Activated CD8-positive, alpha-beta memory T cell treated with anti-CD3 and anti-CD28 coated beads, Interleukin-2, amount 50 U/mL, for 48 hours (primary cell): ENCODE measurements around the gene FLRT2.

Source experiments
- DNase-seq: peaks from one replicate; pipeline ENCODE4 v3.0.0-alpha.2; 2020

Gene FLRT2

GRCh38 chr14:85565862-85566296, 35.9 kb downstream of the FLRT2 start:
- DNase-seq, result no peak

GRCh38 chr14:85566603-85567002, 36.7 kb downstream of the FLRT2 start:
- no peak for DNase-seq

- no peak for DNase-seq
Observed at GRCh38 chr14:85572011-85572410, 42.1 kb downstream of the FLRT2 start.

GRCh38 chr14:85572845-85573244, 42.9 kb downstream of the FLRT2 start:
- no peak for DNase-seq

DNA sequence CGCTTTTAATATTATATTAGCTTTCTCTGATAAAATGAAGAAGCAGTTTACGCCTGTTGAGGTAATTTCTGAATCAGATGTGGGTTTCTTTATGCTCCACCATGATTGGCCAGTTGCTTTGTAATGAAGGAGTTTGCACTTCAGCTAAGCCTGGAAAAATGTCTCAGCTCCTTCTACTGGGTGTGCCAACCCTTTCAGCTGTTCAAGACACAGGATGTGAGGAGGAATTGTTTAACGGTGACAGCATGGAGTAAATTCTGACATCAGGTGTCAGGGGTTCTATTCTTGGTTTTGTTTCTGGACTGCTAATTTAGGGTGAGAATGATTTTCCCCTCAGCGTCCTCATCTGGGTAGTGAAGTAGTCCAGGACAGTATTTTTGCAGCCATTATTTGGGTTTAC, 43.5 kb downstream of the FLRT2 start:
- no peak for DNase-seq

- no peak for DNase-seq
Observed at GRCh38 chr14:85574853-85575616, 45.1 kb downstream of the FLRT2 start.

DNA sequence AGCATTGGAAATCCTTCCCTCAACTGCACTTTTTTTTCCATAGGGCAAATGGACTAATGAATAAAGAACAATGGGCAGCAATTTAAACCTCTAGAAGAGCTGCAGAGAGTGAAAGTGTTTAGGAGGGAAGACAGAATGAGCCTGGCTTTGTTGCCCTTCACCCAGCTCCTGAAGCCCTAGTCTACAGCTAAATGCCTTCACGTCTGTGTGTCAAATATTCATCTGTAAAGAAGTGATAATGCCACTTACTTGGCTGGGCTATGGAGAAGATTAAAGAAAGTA, 45.6 kb downstream of the FLRT2 start:
- no peak for DNase-seq

- DNase-seq, result no peak
Observed at GRCh38 chr14:85576218-85576617, 46.3 kb downstream of the FLRT2 start.

DNA sequence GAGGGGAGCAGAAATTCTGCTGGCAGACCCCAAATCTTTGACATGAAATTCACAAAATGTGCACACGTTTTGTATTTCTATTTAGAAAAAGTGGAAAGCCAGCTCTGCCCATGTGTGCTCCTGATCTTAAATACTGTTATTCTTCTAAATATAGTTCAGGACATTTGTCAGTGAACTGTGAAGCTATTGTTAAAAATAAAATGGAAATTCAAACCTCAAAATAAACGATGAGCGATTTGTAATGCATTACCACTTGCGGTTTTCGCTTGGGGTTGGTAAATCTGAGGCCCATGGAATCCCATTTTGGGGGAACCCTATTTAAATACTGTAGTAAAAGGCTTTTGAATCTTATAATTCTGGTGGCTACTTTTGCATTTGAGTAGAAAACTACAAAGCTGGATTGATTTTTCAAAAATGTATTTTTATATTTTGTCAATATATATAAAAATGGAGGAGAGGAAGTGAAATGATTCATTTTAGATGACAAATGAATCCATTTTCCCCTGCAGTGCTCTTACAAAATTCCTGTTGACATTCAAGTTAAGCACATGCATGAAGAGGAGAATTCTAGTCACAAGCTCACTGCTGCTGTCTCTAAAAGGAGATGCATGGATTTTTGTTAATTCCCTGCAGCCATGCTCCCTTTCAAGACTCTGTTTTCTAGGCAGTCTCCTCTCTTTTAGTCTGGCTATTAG, 47.1 kb downstream of the FLRT2 start:
- no peak for DNase-seq

DNA sequence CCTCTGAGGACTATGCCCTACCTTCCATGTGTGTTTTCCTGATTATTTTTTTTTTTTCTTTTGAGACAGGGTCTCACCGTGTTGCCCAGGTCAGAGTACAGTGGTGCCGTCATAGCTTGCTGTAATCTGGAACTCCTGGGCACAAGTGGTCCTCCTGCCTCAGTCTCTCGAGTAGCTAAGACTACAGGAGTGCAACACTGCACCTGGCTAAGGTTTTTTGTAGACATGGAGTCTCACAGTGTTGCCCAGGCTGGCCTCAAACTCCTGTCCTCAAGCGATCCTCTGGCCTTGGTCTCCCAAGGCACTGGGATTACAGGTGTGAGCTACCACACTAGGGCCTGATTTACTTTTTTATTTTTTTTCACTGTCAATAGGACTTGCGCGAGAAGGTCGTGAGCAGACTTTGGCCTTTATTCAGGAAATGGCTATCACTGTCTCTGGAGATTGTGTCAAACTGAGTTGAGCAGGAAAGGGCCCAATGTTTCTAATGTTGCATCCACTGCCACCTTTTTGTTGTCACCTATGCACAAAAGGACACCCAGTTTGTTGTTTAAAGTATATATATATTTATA, 47.7 kb downstream of the FLRT2 start:
- DNase-seq, result no peak

DNA sequence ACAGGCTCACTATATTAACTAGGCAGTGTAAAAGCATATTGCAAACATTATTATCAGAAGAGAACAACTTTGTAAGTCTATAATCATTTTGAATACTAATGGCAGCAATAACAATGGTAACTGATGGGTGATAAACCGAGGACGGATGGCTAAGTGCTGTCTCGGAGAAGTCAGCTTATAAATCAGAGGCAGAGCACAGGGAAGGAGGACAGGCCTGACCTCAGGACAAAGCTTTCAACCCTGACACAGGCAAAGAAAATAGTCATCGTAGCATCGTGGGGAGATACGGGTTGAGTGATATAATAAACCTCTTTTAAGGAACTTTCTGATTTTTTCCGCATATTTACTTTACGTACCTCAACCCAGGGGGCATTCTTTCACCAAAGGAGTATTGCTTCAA, 48.4 kb downstream of the FLRT2 start:
- DNase-seq, result no peak

- no peak for DNase-seq
Observed at GRCh38 chr14:85578930-85579329, 49.0 kb downstream of the FLRT2 start.

DNA sequence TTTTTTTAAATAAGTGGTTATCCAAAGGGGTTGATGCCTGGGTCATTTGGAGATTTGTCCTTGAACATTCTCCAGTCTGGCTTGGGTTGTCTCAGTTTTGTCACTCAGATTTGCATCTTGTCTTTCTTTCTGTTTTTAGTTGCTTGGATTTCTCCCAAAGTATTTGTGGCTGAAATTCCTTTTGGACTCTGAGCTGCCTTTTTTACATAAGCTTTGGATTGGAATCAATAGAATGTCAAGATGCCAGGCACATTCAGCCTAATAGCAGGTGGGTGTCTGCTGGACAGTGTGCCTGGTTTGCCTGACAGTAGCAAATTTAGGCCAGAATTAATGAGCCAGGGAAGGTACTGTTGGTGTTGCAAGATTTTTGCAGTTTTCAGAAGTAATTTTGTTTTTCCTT, 50.0 kb downstream of the FLRT2 start:
- DNase-seq, result no peak

DNA sequence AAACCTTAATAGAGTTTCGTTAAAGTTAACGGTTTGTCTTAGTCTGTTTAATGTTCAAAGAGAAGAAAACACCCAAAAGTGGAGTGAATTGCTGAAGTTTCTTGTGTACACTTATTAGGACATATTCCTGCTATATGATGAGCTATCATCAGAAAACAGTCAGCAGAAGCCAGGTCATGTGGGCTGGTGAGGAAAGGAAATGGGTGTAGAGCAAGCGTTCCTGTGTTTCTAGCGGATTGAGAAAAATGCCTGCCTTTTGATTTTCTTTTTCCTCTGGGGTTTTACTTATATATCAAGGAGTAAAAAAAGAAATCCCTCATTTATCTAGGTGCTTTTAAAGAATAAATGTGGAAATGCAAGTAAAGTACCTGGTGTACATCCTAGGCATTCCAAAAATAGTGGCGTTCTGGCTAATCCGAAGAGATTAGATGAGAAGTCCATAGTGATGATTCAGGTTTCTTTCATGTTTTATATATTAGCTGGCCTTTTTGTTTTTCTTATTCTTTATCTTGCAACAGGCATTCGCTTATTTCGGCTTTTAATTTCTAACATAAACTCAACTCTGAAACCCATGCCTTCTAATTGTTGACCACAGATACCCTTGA, 50.7 kb downstream of the FLRT2 start:
- DNase-seq, result no peak

GRCh38 chr14:85581691-85582090, 51.7 kb downstream of the FLRT2 start:
- no peak for DNase-seq

- DNase-seq, result no peak
Observed at GRCh38 chr14:85583380-85583779, 53.4 kb downstream of the FLRT2 start.

DNA sequence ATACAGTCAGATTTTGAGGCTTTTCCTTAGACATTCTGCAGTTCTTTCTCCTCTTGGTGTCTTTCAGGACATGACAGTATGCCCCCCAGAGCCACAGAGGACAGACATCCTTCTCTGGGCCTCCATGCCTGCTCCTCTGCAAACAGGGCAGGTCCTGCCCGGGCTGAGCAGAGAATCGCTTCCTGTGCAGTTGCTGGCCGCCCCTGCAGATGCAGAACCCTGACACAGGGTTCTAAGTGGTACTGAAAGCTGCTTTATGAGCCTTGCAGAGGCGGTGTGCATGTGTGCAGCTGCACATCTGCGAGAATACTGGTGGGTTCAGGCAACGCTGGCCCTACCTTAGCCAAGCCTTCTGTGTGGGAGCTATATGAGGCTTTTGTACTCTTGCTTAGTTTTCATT, 54.5 kb downstream of the FLRT2 start:
- no peak for DNase-seq

- DNase-seq, result no peak
Observed at GRCh38 chr14:85587151-85587711, 57.3 kb downstream of the FLRT2 start.

DNA sequence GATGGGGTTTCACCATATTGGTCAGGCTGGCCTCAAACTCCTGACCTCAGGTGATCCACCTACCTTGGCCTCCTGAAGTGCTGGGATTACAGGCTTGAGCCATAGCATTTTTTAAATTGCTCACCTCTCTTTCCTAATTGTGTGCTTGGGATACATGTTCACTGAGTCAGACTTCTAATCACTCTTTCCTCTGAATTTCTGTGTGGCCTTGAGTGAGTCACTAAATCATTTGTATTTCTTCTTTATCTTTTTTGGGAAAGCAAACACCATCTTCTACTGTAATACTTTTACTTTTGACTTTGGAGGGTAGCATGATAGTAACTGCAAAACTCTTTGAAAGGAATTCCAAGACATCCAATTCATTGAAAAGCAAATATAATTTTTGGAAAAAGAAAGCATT, 60.8 kb downstream of the FLRT2 start:
- no peak for DNase-seq

DNA sequence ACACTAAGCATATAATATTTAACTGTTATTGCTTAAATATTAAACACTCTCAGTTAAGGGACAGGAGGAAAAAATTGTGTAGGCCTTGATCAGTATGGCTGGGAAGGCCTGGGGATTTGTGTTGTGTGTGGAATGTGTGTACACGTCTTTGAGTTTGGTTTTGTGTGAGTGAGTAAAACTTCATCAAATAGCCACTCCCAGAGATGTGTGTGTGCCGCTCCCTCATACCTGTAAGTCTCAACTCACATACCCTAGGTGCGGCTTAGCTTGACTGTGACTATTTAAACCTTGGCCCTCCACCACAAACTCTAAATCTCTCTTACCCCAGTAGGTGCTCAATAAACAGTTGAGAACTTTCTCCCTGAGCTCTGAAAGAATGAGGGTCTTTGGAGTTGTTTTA, 64.3 kb downstream of the FLRT2 start:
- no peak for DNase-seq

- DNase-seq, result no peak
Observed at GRCh38 chr14:85595981-85596380, 66.0 kb downstream of the FLRT2 start.

- DNase-seq, result no peak
Observed at GRCh38 chr14:85596562-85596961, 66.6 kb downstream of the FLRT2 start.

DNA sequence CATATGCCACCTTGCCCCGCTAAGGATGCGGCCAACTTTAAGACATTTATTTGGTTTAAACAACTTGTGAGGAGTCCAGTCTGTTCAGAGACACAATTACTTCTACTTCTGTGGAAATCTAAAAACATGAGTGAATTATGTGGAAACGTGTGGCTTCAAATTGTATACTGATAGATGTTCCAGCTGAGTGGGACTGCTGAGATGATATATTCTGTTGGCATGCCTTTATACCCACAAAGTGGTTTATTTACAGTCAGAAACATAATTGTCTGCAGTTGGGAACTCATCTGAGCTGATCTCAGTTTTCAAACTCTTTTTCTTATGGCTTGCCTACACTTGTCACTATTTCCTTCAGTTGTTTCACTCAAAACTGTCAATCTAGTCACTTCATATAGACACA, 67.8 kb downstream of the FLRT2 start:
- DNase-seq, result no peak

- DNase-seq, result no peak
Observed at GRCh38 chr14:85599939-85600338, 70.0 kb downstream of the FLRT2 start.
